ENCODE measurements around the gene DCAF10.
"Not testable (repeated sequence)": the region's sequence is repeated elsewhere in the genome, so short reads cannot be mapped to it uniquely, and the experiment has no call there.

Gene DCAF10

GRCh38 chr9:37800631-37801286 lies at the start of gene DCAF10:
DCAF10 (plus strand) TSS chr9:37800797; CDS start chr9:37800867, 70 bp downstream.
- peak; percentile 35 for DNase-seq

GRCh38 chr9:37751186-37751585 lies 49.4 kb upstream of the DCAF10 start:
- no peak for DNase-seq

GRCh38 chr9:37751704-37752103 lies 48.9 kb upstream of the DCAF10 start:
- not testable (repeated sequence) for DNase-seq

GRCh38 chr9:37752112-37752511 lies 48.5 kb upstream of the DCAF10 start:
- DNase-seq, result not testable (repeated sequence)

GRCh38 chr9:37752642-37753488 lies 47.7 kb upstream of the DCAF10 start:
- no peak for DNase-seq

- peak; percentile 64 for DNase-seq
These were observed 47.0 kb upstream of the DCAF10 start, which contains the start of gene TRMT10B for GRCh38 chr9:37753489-37754190. TRMT10B (plus strand) TSS chr9:37753805; CDS start chr9:37761932, 8,127 bp downstream.

GRCh38 chr9:37758747-37759146 lies 41.9 kb upstream of the DCAF10 start:
- no peak for DNase-seq

- no peak for DNase-seq
These were observed 40.0 kb upstream of the DCAF10 start for GRCh38 chr9:37760416-37761161.

GRCh38 chr9:37761511-37761910 lies 39.1 kb upstream of the DCAF10 start:
- no peak for DNase-seq

GRCh38 chr9:37765263-37765662 lies 35.3 kb upstream of the DCAF10 start:
- DNase-seq, result not testable (repeated sequence)

GRCh38 chr9:37769306-37769705 lies 31.3 kb upstream of the DCAF10 start:
- DNase-seq, result no peak

GRCh38 chr9:37769995-37770394 lies 30.6 kb upstream of the DCAF10 start:
- no peak for DNase-seq

- no peak for DNase-seq
These were observed 25.2 kb upstream of the DCAF10 start for GRCh38 chr9:37775216-37775919.

- no peak for DNase-seq
These were observed 24.3 kb upstream of the DCAF10 start for GRCh38 chr9:37776328-37776727.

- DNase-seq, result no peak
These were observed 22.1 kb upstream of the DCAF10 start for GRCh38 chr9:37778534-37778933.

GRCh38 chr9:37784291-37784615 lies 16.3 kb upstream of the DCAF10 start:
- DNase-seq, result no peak

GRCh38 chr9:37784616-37785483 lies 15.7 kb upstream of the DCAF10 start, which contains the start of gene EXOSC3:
EXOSC3 (minus strand) TSS chr9:37785064; CDS start chr9:37785044, 20 bp downstream.
- DNase-seq, result peak; percentile 75

- no peak for DNase-seq
These were observed 13.5 kb upstream of the DCAF10 start for GRCh38 chr9:37787059-37787458.

- DNase-seq, result no peak
These were observed 12.3 kb upstream of the DCAF10 start for GRCh38 chr9:37788332-37788731.

- DNase-seq, result no peak
These were observed 10.5 kb upstream of the DCAF10 start for GRCh38 chr9:37790096-37790495.

- DNase-seq, result no peak
These were observed 8.5 kb upstream of the DCAF10 start for GRCh38 chr9:37792122-37792521.
